Measurements from ENCODE around the gene MYBPH.

GRCh38 chr1:203152158-203153034 is 23.2 kb downstream of the MYBPH start:
- TF ChIP-seq CTCF (IDR thresholded peaks at IDR 0.05; ENCODE audit: poor library complexity, severe bottlenecking) (no peak), EP300 (conservative IDR thresholded peaks at IDR 0.05; ENCODE audit: poor library complexity, severe bottlenecking) (no peak), TAF1 (IDR thresholded peaks at IDR 0.05; ENCODE audit: low read depth) (no peak), REST (IDR thresholded peaks at IDR 0.05; ENCODE audit: borderline replicate concordance) (no peak), MXI1 (conservative IDR thresholded peaks at IDR 0.05; ENCODE audit: poor library complexity, severe bottlenecking) (no peak), POLR2AphosphoS5 (IDR thresholded peaks at IDR 0.05) (no peak), RAD21 (conservative IDR thresholded peaks at IDR 0.05) (no peak)

Measured in neural cell (in vitro differentiated cells).